HL-60 (cell line): Measurements from ENCODE around the gene MREG.
"Not testable (repeated sequence)": the region's sequence is repeated elsewhere in the genome, so short reads cannot be mapped to it uniquely, and the experiment has no call there.

Source experiments
- DNase-seq, 2 experiments: peaks; one replicate each; pipeline ENCODE4 v3.0.0-alpha.2; 2010 to 2020; ENCODE audit warnings: low read depth in 1 of 2, low spot score in 1 of 2
- H3K27ac ChIP-seq: fragments of 250-450 bp; sonication (Bioruptor Pico); replicated peaks from 2 replicates; pipeline ENCODE4 v1.5.1; 2020; ENCODE audit warnings: mild to moderate bottlenecking, moderate library complexity
- H3K27me3 ChIP-seq: fragments of 250-450 bp; sonication (Bioruptor Pico); 2 replicates; pipeline ENCODE4 v1.5.1; 2021; ENCODE audit warnings: mild to moderate bottlenecking, moderate library complexity; ENCODE audit not compliant: insufficient read depth, poor library complexity, severe bottlenecking
- H3K4me3 ChIP-seq: replicated peaks from 2 replicates; pipeline ENCODE4 v1.5.1; 2011; ENCODE audit warnings: mild to moderate bottlenecking, control low read depth, low read length; ENCODE audit not compliant: insufficient read depth
- GABPA ChIP-seq: IDR thresholded peaks from 2 replicates; pipeline ENCODE4 v1.6.1; 2012; ENCODE audit warnings: low read depth
- POLR2AphosphoS5 ChIP-seq: IDR thresholded peaks from 2 replicates; pipeline ENCODE4 v1.6.1; 2012; ENCODE audit warnings: low read depth
- REST ChIP-seq: IDR thresholded peaks from 2 replicates; pipeline ENCODE4 v1.6.1; 2012; ENCODE audit warnings: low read depth; ENCODE audit not compliant: insufficient replicate concordance
- SPI1 ChIP-seq: IDR thresholded peaks from 2 replicates; pipeline ENCODE4 v1.6.1; 2012; ENCODE audit warnings: low read depth, mild to moderate bottlenecking, borderline replicate concordance
- TF ChIP-seq, protein P1 (sequence below): IDR thresholded peaks from one replicate; pipeline ENCODE4 v1.5.1; 2011; ENCODE audit warnings: low read length, control low read depth, inconsistent platforms; ENCODE audit not compliant: insufficient read depth

MREG gene

GRCh38 chr2:215965532-215966165 lies 47.7 kb downstream of the MREG start:
- TF ChIP-seq, protein P1, sequence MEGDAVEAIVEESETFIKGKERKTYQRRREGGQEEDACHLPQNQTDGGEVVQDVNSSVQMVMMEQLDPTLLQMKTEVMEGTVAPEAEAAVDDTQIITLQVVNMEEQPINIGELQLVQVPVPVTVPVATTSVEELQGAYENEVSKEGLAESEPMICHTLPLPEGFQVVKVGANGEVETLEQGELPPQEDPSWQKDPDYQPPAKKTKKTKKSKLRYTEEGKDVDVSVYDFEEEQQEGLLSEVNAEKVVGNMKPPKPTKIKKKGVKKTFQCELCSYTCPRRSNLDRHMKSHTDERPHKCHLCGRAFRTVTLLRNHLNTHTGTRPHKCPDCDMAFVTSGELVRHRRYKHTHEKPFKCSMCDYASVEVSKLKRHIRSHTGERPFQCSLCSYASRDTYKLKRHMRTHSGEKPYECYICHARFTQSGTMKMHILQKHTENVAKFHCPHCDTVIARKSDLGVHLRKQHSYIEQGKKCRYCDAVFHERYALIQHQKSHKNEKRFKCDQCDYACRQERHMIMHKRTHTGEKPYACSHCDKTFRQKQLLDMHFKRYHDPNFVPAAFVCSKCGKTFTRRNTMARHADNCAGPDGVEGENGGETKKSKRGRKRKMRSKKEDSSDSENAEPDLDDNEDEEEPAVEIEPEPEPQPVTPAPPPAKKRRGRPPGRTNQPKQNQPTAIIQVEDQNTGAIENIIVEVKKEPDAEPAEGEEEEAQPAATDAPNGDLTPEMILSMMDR, result no peak
- TF ChIP-seq POLR2AphosphoS5 (no peak), GABPA (no peak), REST (no peak), SPI1 (no peak)
- no peak for DNase-seq
- Histone ChIP-seq H3K27me3 (peaks cover 4% of the 10 kb centered on the region), H3K4me3 (no peak overlapping the region), H3K27ac (no peak overlapping the region)

GRCh38 chr2:215961981-215962380 lies 51.4 kb downstream of the MREG start:
- no peak overlapping the region for H3K4me3 ChIP-seq
- TF ChIP-seq GABPA (no peak), REST (no peak)
- TF ChIP-seq, protein P1, result no peak

GRCh38 chr2:215958257-215958656 lies 55.1 kb downstream of the MREG start:
- TF ChIP-seq SPI1 (no peak), GABPA (no peak), REST (no peak), POLR2AphosphoS5 (no peak)
- TF ChIP-seq, protein P1, result no peak
- Histone ChIP-seq H3K27me3 (peaks cover 3% of the 10 kb centered on the region), H3K4me3 (no peak overlapping the region), H3K27ac (no peak overlapping the region)
- DNase-seq, result no peak

More at GRCh38 chr2:215961981-215962380, 51.4 kb downstream of the MREG start:
- H3K27me3 ChIP-seq, result peaks cover 4% of the 10 kb centered on the region
- H3K27ac ChIP-seq, result no peak overlapping the region
- no peak for DNase-seq

GRCh38 chr2:215957354-215958122 lies 55.8 kb downstream of the MREG start:
- H3K4me3 ChIP-seq, DNase-seq, H3K27me3 ChIP-seq, H3K27ac ChIP-seq: not testable (repeated sequence)
